ENCODE results near the gene ZBED5. TPM values are rescaled to one million over a fixed set of nuclear protein-coding genes. Genes with fewer than 3 reads are reported as not detected.

The ZBED5 gene
- total RNA-seq: 10 to 100 TPM; 39.0 to 57.9 TPM
- 10 to 100 TPM; 18.0 to 40.8 TPM for polyA plus RNA-seq
- long read RNA-seq, donor 1, transcript ZBED5-201 (3 exons, 2,512 nt): major isoform, 15 of 22 reads
- long read RNA-seq, donor 1, partial matches to known transcripts: 0 of 22 reads
- long read RNA-seq, donor 1, other reads (novel, unspliced or antisense): 5 of 22 reads
- long read RNA-seq, donor 2, transcript ZBED5-201 (3 exons, 2,512 nt): major isoform, 5 of 9 reads
- long read RNA-seq, donor 2, partial matches to known transcripts: 0 of 9 reads
- long read RNA-seq, donor 2, other reads (novel, unspliced or antisense): 0 of 9 reads
- long read RNA-seq, donor 3, transcript ZBED5-201 (3 exons, 2,512 nt): major isoform, 7 of 12 reads
- long read RNA-seq, donor 3, partial matches to known transcripts: 0 of 12 reads
- long read RNA-seq, donor 3, other reads (novel, unspliced or antisense): 0 of 12 reads
- long read RNA-seq, donor 4, transcript ZBED5-201 (3 exons, 2,512 nt): major isoform, 7 of 10 reads
- long read RNA-seq, donor 4, partial matches to known transcripts: 0 of 10 reads
- long read RNA-seq, donor 4, other reads (novel, unspliced or antisense): 0 of 10 reads
- long read RNA-seq, donor 5, transcript ZBED5-201 (3 exons, 2,512 nt): major isoform, 14 of 22 reads
- long read RNA-seq, donor 5, partial matches to known transcripts: 7 of 22 reads
- long read RNA-seq, donor 5, other reads (novel, unspliced or antisense): 0 of 22 reads

DNA sequence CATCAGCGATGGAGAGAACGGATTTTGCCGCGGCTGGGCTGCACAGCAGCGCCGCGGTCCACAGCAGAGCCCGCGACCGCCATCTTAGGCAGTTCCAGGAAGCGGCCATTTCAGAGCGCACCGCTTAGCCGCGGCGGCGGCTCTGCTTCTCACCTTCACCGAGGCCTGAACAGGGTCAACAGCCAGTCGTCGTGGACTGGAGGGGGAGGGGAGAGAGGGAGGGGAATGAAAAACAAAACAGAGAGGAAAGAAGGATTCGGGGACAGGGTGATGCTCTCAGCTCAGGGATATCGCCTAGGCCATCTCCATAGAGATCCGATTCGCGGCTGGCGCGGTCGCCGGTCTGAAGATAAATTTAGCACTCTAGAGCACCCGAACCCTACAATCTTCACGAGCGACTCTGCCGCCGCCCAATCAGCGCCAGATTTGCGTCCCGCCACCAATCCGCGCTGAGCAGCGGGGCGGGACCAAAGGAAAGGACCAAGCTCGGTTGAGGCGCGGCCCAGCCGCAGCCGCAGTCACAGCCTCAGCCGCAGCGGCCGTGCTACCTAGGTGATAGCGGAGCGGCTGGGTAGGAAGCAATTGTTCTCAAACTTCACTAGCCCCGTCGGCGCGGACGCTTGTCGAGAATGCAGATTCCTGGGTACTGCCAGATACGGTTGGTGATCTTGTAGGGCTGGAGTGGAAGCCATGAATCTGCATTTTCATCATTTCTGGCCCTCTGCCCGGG lies at the start of gene ZBED5:
TSS of gene ZBED5 (minus strand) at position 345 of the 730 bp plus-strand sequence. CDS start 3,108 bp downstream, outside the sequence.
- peak within 1 kb of the TSS; percentile 99 for H3K27ac ChIP-seq (ENCODE audit: low read depth in 1 of 2, low read length in 1 of 2)
- no peaks in the 10 kb centered on the region for H3K9me3 ChIP-seq (ENCODE audit: control insufficient read depth in 4 of 4, insufficient read depth in 3 of 4, low read length in 3 of 4)
- ATAC-seq (ENCODE audit: insufficient read depth, low FRiP score): peak; percentile 98
- TF ChIP-seq, protein P1, sequence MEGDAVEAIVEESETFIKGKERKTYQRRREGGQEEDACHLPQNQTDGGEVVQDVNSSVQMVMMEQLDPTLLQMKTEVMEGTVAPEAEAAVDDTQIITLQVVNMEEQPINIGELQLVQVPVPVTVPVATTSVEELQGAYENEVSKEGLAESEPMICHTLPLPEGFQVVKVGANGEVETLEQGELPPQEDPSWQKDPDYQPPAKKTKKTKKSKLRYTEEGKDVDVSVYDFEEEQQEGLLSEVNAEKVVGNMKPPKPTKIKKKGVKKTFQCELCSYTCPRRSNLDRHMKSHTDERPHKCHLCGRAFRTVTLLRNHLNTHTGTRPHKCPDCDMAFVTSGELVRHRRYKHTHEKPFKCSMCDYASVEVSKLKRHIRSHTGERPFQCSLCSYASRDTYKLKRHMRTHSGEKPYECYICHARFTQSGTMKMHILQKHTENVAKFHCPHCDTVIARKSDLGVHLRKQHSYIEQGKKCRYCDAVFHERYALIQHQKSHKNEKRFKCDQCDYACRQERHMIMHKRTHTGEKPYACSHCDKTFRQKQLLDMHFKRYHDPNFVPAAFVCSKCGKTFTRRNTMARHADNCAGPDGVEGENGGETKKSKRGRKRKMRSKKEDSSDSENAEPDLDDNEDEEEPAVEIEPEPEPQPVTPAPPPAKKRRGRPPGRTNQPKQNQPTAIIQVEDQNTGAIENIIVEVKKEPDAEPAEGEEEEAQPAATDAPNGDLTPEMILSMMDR (IDR thresholded peaks at IDR 0.05; ENCODE audit: control extremely low read depth, extremely low read depth): no peak
- DNase-seq: peak; percentile 98 to 99 (median 99)
- H3K4me3 ChIP-seq: peak within 1 kb of the TSS; percentile 92
- peaks cover 0 to 15% (median 7%) of the 10 kb centered on the region in 5 donors for H3K4me1 ChIP-seq (ENCODE audit: control insufficient read depth in 5 of 5, insufficient read depth in 5 of 5, low read length in 5 of 5)
- peaks cover 1 to 26% (median 19%) of the 10 kb centered on the region in 4 donors for H3K36me3 ChIP-seq (ENCODE audit: control insufficient read depth in 4 of 4, insufficient read depth in 4 of 4, low read length in 4 of 4)
- H3K9ac ChIP-seq (ENCODE audit: insufficient read depth in 1 of 2, low read length in 2 of 2): peak within 1 kb of the TSS; percentile 93 to 97
- H3K27me3 ChIP-seq (ENCODE audit: control insufficient read depth in 3 of 3, insufficient read depth in 3 of 3, low read length in 2 of 3): no peaks in the 10 kb centered on the region
- 0 to 1% methylated on average over 57 to 59 of the region's 59 CpGs for WGBS, 2 donors

DNA sequence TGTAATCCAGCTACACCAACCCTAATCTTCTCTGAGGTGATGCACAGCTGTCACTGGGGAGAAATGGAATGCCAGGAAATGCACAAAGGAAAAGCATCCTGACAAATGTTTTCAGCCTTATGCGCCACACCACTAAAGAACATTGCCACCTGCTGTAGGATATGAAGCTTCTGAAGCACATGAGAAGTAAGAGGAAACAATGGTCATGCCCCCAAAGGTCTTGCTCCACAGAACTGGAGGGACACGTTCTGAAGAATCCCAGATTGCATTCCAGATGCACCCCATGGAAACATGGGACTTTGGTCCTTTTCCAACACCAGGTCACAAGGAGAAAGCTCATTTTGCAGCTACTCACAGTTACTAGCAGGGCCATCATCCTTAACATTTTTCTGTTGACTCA lies 48.7 kb upstream of the ZBED5 start:
- Histone ChIP-seq H3K9me3 (ENCODE audit: control insufficient read depth in 4 of 4, insufficient read depth in 3 of 4, low read length in 3 of 4) (no peaks in the 10 kb centered on the region), H3K4me3 (no peak overlapping the region), H3K4me1 (ENCODE audit: control insufficient read depth in 5 of 5, insufficient read depth in 5 of 5, low read length in 5 of 5) (peaks cover 0 to 8% (median under 1%) of the 10 kb centered on the region in 5 donors), H3K36me3 (ENCODE audit: control insufficient read depth in 4 of 4, insufficient read depth in 4 of 4, low read length in 4 of 4) (no peaks in the 10 kb centered on the region), H3K27me3 (ENCODE audit: control insufficient read depth in 3 of 3, insufficient read depth in 3 of 3, low read length in 2 of 3) (no peaks in the 10 kb centered on the region), H3K9ac (ENCODE audit: insufficient read depth in 1 of 2, low read length in 2 of 2) (no peak overlapping the region), H3K27ac (ENCODE audit: low read depth in 1 of 2, low read length in 1 of 2) (no peak overlapping the region)
- DNase-seq: no peak
- TF ChIP-seq, protein P1 (IDR thresholded peaks at IDR 0.05; ENCODE audit: control extremely low read depth, extremely low read depth): no peak
- WGBS, 2 donors: 53 to 56% methylated on average over 2 of the region's 2 CpGs
- no peak for ATAC-seq (ENCODE audit: insufficient read depth, low FRiP score)

DNA sequence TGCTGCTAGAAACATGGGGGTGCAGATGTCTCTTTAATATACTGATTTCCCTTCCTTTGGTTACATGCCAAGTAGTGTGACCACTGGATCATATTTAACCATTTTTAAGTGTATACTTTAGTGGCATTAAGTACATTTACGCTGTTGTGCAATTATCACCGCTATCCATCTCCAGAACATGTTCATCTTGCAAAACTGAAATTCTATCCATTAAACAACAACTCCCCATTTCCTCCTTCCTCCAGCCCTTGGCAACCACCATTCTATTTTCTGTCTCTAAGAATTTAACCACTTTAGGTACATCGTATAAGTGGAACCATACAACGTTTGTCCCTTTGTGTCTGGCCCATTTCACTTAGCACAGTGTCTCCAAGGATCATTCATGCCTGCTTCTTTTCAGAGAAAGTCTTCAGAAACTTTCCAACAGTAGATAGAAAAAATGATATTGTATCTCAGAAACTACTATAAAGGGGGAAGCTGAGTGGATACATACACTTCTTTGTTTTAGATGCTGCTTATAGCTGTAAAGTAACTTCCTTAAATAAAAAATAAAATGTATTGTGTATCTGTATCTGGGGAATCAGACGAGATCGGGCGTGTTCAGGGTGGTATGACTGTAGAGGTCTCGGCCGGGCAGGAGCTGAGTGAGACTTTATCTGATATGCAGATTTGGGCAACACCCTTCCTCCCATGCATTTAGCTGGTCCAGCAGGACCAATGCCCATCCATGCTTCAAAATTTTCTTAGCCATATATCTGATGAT lies 44.6 kb upstream of the ZBED5 start:
- Histone ChIP-seq H3K9me3 (ENCODE audit: control insufficient read depth in 4 of 4, insufficient read depth in 3 of 4, low read length in 3 of 4) (no peaks in the 10 kb centered on the region), H3K9ac (ENCODE audit: insufficient read depth in 1 of 2, low read length in 2 of 2) (no peak overlapping the region), H3K4me3 (no peak overlapping the region), H3K27ac (ENCODE audit: low read depth in 1 of 2, low read length in 1 of 2) (no peak overlapping the region), H3K27me3 (ENCODE audit: control insufficient read depth in 3 of 3, insufficient read depth in 3 of 3, low read length in 2 of 3) (no peaks in the 10 kb centered on the region), H3K36me3 (ENCODE audit: control insufficient read depth in 4 of 4, insufficient read depth in 4 of 4, low read length in 4 of 4) (no peaks in the 10 kb centered on the region), H3K4me1 (ENCODE audit: control insufficient read depth in 5 of 5, insufficient read depth in 5 of 5, low read length in 5 of 5) (peaks cover 4 to 28% (median 17%) of the 10 kb centered on the region in 5 donors)
- TF ChIP-seq, protein P1 (IDR thresholded peaks at IDR 0.05; ENCODE audit: control extremely low read depth, extremely low read depth): no peak
- ATAC-seq (ENCODE audit: insufficient read depth, low FRiP score) (no peak), DNase-seq (no peak)
- WGBS, 2 donors: 58 to 62% methylated on average over 9 of the region's 9 CpGs
